ENCODE measurements around the gene TTC28.

The TTC28 gene

GRCh38 chr22:28016781-28017557 lies 662.7 kb downstream of the TTC28 start:
- no peak for TF ChIP-seq CTCF (IDR thresholded peaks at IDR 0.05; ENCODE audit: insufficient read depth, low read length, missing control alignments)
- ChIA-PET POLR2A (no interaction called here), CTCF (interaction anchor here (1.2 to 1.5 kb wide), 2 partner anchors 9 to 130 kb away, joined by 3 to 4 read pairs; no protein-coding TSS in a partner anchor)
- no peak for DNase-seq (ENCODE audit: low read depth, low spot score)
- H3K4me3 ChIP-seq (ENCODE audit: low read depth, low read length) = no peak overlapping the region

- no peak for DNase-seq (ENCODE audit: low read depth, low spot score)
- H3K4me3 ChIP-seq (ENCODE audit: low read depth, low read length) = no peak overlapping the region
- ChIA-PET CTCF (interaction anchor here (0.6 to 2.4 kb wide), 5 partner anchors 8 to 135 kb away, joined by 3 to 21 read pairs (median 3); no protein-coding TSS in a partner anchor), POLR2A (no interaction called here)
- TF ChIP-seq CTCF (IDR thresholded peaks at IDR 0.05; ENCODE audit: insufficient read depth, low read length, missing control alignments) = no peak
These were observed 663.7 kb downstream of the TTC28 start for GRCh38 chr22:28015676-28016601.

GRCh38 chr22:28015046-28015425 lies 664.6 kb downstream of the TTC28 start:
- ChIA-PET POLR2A (interaction anchor here (0.6 kb wide), 1 partner anchor 28 kb away, joined by 3 read pairs; no protein-coding TSS in a partner anchor), CTCF (interaction anchor here (1.0 to 2.4 kb wide), 6 partner anchors 10 to 574 kb away, joined by 3 to 21 read pairs (median 3); no protein-coding TSS in a partner anchor)
- no peak overlapping the region for H3K4me3 ChIP-seq (ENCODE audit: low read depth, low read length)
- no peak for TF ChIP-seq CTCF (IDR thresholded peaks at IDR 0.05; ENCODE audit: insufficient read depth, low read length, missing control alignments)
- no peak for DNase-seq (ENCODE audit: low read depth, low spot score)

DNA sequence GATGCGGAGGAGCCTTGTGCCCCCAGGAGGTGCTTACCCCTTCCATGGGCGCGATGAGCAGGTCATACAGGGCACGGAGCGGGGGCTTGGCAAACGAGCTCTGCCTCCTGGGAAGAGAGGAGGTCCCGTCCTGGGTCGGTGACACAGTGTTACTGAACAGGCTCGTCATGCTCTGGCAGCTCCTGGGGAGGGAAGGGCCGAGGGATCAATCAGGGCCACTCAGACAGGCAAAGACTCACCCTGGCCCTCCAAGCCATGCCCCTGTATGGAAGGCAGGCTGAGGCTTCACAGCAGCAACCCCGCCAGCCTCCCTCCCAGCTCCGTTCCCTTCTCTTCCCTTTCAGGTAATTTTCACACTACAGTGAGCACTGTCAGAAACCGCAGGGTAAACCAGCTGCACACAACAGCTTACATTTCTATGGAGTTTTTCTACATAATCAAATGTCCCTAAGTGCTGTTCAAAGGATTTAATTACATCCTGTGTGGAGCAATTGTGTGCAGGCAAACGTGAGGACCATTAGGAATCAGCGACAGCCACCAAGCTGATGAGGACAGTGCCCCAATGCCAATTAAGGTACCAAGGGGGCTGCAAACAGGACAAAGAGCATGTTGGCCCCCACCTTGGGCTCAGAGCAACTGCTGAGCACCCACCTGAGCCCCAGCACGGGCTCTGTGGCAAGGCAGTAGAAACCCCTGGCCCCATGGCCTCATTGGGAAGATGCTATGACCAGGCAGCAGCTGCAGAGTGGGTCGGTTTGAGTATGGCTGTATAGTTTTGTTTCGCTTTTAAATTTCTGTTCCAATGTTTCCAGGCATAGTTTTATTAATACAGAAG lies 665.2 kb downstream of the TTC28 start:
- TF ChIP-seq CTCF (IDR thresholded peaks at IDR 0.05; ENCODE audit: insufficient read depth, low read length, missing control alignments) = no peak
- CTCF ChIA-PET = interaction anchor here (0.9 to 2.4 kb wide), 6 partner anchors 9 to 575 kb away, joined by 3 to 21 read pairs (median 3); no protein-coding TSS in a partner anchor
- POLR2A ChIA-PET = interaction anchor here (0.6 kb wide), 1 partner anchor 27 kb away, joined by 3 read pairs; no protein-coding TSS in a partner anchor
- DNase-seq (ENCODE audit: low read depth, low spot score) = no peak
- no peak overlapping the region for H3K4me3 ChIP-seq (ENCODE audit: low read depth, low read length)

GRCh38 chr22:28013611-28014010 lies 666.0 kb downstream of the TTC28 start:
- DNase-seq (ENCODE audit: low read depth, low spot score) = no peak
- no peak for TF ChIP-seq CTCF (IDR thresholded peaks at IDR 0.05; ENCODE audit: insufficient read depth, low read length, missing control alignments)
- ChIA-PET POLR2A (no interaction called here), CTCF (interaction anchor here (1.3 to 20.1 kb wide), 3 partner anchors 130 to 133 kb away, joined by 3 to 514 read pairs (median 21); no protein-coding TSS in a partner anchor)
- no peak overlapping the region for H3K4me3 ChIP-seq (ENCODE audit: low read depth, low read length)

All from AG04449 (cell line).